H9 (cell line): ENCODE measurements around the gene RBM4B. TPM values are rescaled to one million over a fixed set of nuclear protein-coding genes. Genes with fewer than 3 reads are reported as not detected.

ENCODE experiments used
- DNase-seq: peaks from one replicate; pipeline ENCODE4 v3.0.0-alpha.2; 2017
- H2AFZ ChIP-seq: one replicate; pipeline ENCODE4 v1.6.1; 2013; ENCODE audit warnings: mild to moderate bottlenecking, low read length, control low read depth, moderate library complexity
- H2AK5ac ChIP-seq: 2 replicates; pipeline ENCODE4 v1.6.1; 2013; ENCODE audit warnings: low read length, control low read depth, mixed read lengths; ENCODE audit not compliant: insufficient read length
- H2BK120ac ChIP-seq: one replicate; pipeline ENCODE4 v1.6.1; 2013; ENCODE audit warnings: low read depth, mild to moderate bottlenecking, low read length, control low read depth, inconsistent platforms; ENCODE audit not compliant: poor library complexity, severe bottlenecking
- H2BK12ac ChIP-seq: 2 replicates; pipeline ENCODE4 v1.6.1; 2013; ENCODE audit warnings: low read length, control low read depth, mixed read lengths, low read depth; ENCODE audit not compliant: insufficient read length
- H2BK15ac ChIP-seq: 2 replicates; pipeline ENCODE4 v1.6.1; 2013; ENCODE audit warnings: low read depth, low read length, control low read depth
- H2BK20ac ChIP-seq: one replicate; pipeline ENCODE4 v1.6.1; 2013; ENCODE audit warnings: low read depth, mild to moderate bottlenecking, low read length, control low read depth, inconsistent platforms; ENCODE audit not compliant: poor library complexity, severe bottlenecking
- H2BK5ac ChIP-seq: 2 replicates; pipeline ENCODE4 v1.6.1; 2013; ENCODE audit warnings: low read length, control low read depth, mixed read lengths; ENCODE audit not compliant: insufficient read length
- H3K14ac ChIP-seq: 2 replicates; pipeline ENCODE4 v1.6.1; 2013; ENCODE audit warnings: low read length, control low read depth; ENCODE audit not compliant: insufficient read depth
- H3K18ac ChIP-seq: 2 replicates; pipeline ENCODE4 v1.6.1; 2013; ENCODE audit warnings: low read depth, mild to moderate bottlenecking, mixed read lengths, low read length, control low read depth; ENCODE audit not compliant: insufficient read length
- H3K23ac ChIP-seq: 2 replicates; pipeline ENCODE4 v1.6.1; 2013; ENCODE audit warnings: low read length, control low read depth, mixed read lengths, low read depth; ENCODE audit not compliant: insufficient read length
- H3K23me2 ChIP-seq: 2 replicates; pipeline ENCODE4 v1.6.1; 2013; ENCODE audit warnings: low read depth, mild to moderate bottlenecking, mixed read lengths, low read length, control low read depth; ENCODE audit not compliant: insufficient read length, poor library complexity, severe bottlenecking
- H3K27ac ChIP-seq: 2 replicates; pipeline ENCODE4 v1.5.1; 2013; ENCODE audit warnings: low read length, control low read depth, mixed read lengths, low read depth; ENCODE audit not compliant: insufficient read length
- H3K27me3 ChIP-seq: 2 replicates; pipeline ENCODE4 v1.6.1; 2013; ENCODE audit warnings: low read length, control low read depth, inconsistent platforms; ENCODE audit not compliant: insufficient read depth
- H3K4ac ChIP-seq: 2 replicates; pipeline ENCODE4 v1.6.1; 2013; ENCODE audit warnings: low read depth, mild to moderate bottlenecking, control low read depth, inconsistent platforms, low read length, moderate library complexity
- H3K4me1 ChIP-seq: 2 replicates; pipeline ENCODE4 v1.6.1; 2013; ENCODE audit warnings: low read length, control low read depth, inconsistent platforms; ENCODE audit not compliant: insufficient read depth
- H3K4me2 ChIP-seq: 2 replicates; pipeline ENCODE4 v1.6.1; 2013; ENCODE audit warnings: low read length, control low read depth, mixed read lengths; ENCODE audit not compliant: insufficient read length, insufficient read depth
- H3K56ac ChIP-seq: 2 replicates; pipeline ENCODE4 v1.6.1; 2013; ENCODE audit warnings: low read depth, mild to moderate bottlenecking, mixed read lengths, low read length, control low read depth; ENCODE audit not compliant: insufficient read length
- H3K79me1 ChIP-seq: 2 replicates; pipeline ENCODE4 v1.6.1; 2013; ENCODE audit warnings: low read depth, mild to moderate bottlenecking, moderate library complexity, low read length, control low read depth, inconsistent platforms; ENCODE audit not compliant: insufficient read depth, poor library complexity, severe bottlenecking
- H3K79me2 ChIP-seq: 2 replicates; pipeline ENCODE4 v1.6.1; 2013; ENCODE audit warnings: low read length, control low read depth, inconsistent platforms; ENCODE audit not compliant: insufficient read depth
- H3K9ac ChIP-seq: 2 replicates; pipeline ENCODE4 v1.6.1; 2013; ENCODE audit warnings: low read length, control low read depth, mixed read lengths; ENCODE audit not compliant: insufficient read length; ENCODE audit errors: extremely low read depth
- H3K9me3 ChIP-seq: one replicate; pipeline ENCODE4 v1.6.1; 2013; ENCODE audit warnings: low read depth, low read length, inconsistent platforms; ENCODE audit not compliant: control insufficient read depth
- H3T11ph ChIP-seq: one replicate; pipeline ENCODE4 v1.6.1; 2013; ENCODE audit warnings: mild to moderate bottlenecking, low read length, control low read depth, inconsistent platforms
- H4K20me1 ChIP-seq: one replicate; pipeline ENCODE4 v1.6.1; 2013; ENCODE audit not compliant: control insufficient read depth, insufficient read length, insufficient read depth
- H4K5ac ChIP-seq: 2 replicates; pipeline ENCODE4 v1.6.1; 2013; ENCODE audit warnings: low read depth, mild to moderate bottlenecking, mixed read lengths, low read length, control low read depth; ENCODE audit not compliant: insufficient read length
- H4K8ac ChIP-seq: replicated peaks from 2 replicates; pipeline ENCODE4 v1.6.1; 2013; ENCODE audit warnings: low read length, control low read depth, mixed read lengths, low read depth; ENCODE audit not compliant: insufficient read length
- H4K91ac ChIP-seq: 2 replicates; pipeline ENCODE4 v1.6.1; 2013; ENCODE audit warnings: low read depth, mild to moderate bottlenecking, moderate library complexity, mixed read lengths, low read length, control low read depth; ENCODE audit not compliant: insufficient read length
- H3K27ac Mint-ChIP-seq, 3 experiments: 2 replicates in 2 of 3; 3 replicates in 1 of 3; pipeline ENCODE4 v1.8.0; 2020 to 2021; ENCODE audit warnings: mixed read lengths in 3 of 3, mild to moderate bottlenecking in 1 of 3, moderate library complexity in 1 of 3
- H3K27me3 Mint-ChIP-seq: 2 replicates; pipeline ENCODE4 v1.8.0; 2021; ENCODE audit warnings: low read depth, mild to moderate bottlenecking, moderate library complexity, mixed read lengths
- H3K36me3 Mint-ChIP-seq, 3 experiments: 2 replicates in 2 of 3; 3 replicates in 1 of 3; pipeline ENCODE4 v1.8.0; 2020 to 2021; ENCODE audit warnings: low read depth in 3 of 3, mixed read lengths in 3 of 3; ENCODE audit not compliant: insufficient read depth in 1 of 3
- H3K4me1 Mint-ChIP-seq, 2 experiments: 2 replicates each; pipeline ENCODE4 v1.8.0; 2020; ENCODE audit warnings: mixed read lengths in 2 of 2
- H3K4me3 Mint-ChIP-seq, 2 experiments: 2 replicates in 1 of 2; 3 replicates in 1 of 2; pipeline ENCODE4 v1.8.0; 2020 to 2021; ENCODE audit warnings: mild to moderate bottlenecking in 2 of 2, mixed read lengths in 2 of 2, moderate library complexity in 1 of 2
- H3K9me3 Mint-ChIP-seq, 2 experiments: 2 replicates in 1 of 2; 3 replicates in 1 of 2; pipeline ENCODE4 v1.8.0; 2020; ENCODE audit warnings: mild to moderate bottlenecking in 2 of 2, mixed read lengths in 2 of 2, moderate library complexity in 1 of 2
- WGBS: extraction: QIAGEN DNeasy Blood & Tissue Kit; methylation state at CpG from one replicate; pipeline ENCODE4 v1.1.7; 2013; ENCODE audit warnings: missing lambda C conversion rate, low lambda C conversion rate, mixed read lengths; ENCODE audit not compliant: insufficient read length; ENCODE audit errors: extremely low coverage; 5-methylcytosine and 5-hydroxymethylcytosine counted together
- total RNA-seq: library from RNA; stranded (reverse); gene quantifications from 2 replicates; pipeline ENCODE4 v1.2.1, GENCODE V29; 2021
- TF ChIP-seq, protein P1 (sequence below): fragments of 200-600 bp; sonication (generic); conservative IDR thresholded peaks from 3 replicates; pipeline ENCODE4 v1.8.0; 2021; ENCODE audit warnings: antibody characterized with exemption, mild to moderate bottlenecking

RBM4B gene
- total RNA-seq, 1 experiment from 2014 or later: 34.0 TPM

DNA sequence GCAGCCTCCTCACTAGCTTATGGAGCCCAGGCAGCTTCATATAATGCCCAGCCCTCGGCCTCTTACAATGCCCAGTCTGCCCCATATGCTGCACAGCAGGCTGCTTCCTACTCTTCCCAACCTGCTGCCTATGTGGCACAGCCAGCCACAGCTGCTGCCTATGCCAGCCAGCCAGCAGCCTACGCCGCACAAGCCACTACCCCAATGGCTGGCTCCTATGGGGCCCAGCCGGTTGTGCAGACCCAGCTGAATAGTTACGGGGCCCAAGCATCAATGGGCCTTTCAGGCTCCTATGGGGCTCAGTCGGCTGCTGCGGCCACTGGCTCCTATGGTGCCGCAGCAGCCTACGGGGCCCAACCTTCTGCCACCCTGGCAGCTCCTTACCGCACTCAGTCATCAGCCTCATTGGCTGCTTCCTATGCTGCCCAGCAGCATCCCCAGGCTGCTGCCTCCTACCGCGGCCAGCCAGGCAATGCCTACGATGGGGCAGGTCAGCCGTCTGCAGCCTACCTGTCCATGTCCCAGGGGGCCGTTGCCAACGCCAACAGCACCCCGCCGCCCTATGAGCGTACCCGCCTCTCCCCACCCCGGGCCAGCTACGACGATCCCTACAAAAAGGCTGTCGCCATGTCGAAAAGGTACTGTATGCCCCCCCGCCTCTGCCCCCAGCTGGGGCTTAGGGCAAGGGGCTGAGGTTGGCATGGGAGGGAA lies 52.5 kb downstream of the RBM4B start:
- H3K56ac ChIP-seq: no peak overlapping the region
- Mint-ChIP-seq H3K27me3 (no peaks in the 10 kb centered on the region), H3K4me1 (peaks cover 14 to 17% of the 10 kb centered on the region in 2 experiments), H3K27ac (no peak overlapping the region; a peak in 1 of 7 replicates), H3K36me3 (peaks cover 64 to 96% (median 86%) of the 10 kb centered on the region in 3 experiments), H3K4me3 (no peak overlapping the region), H3K9me3 (no peaks in the 10 kb centered on the region; a peak in 1 of 5 replicates)
- no peak overlapping the region for H2BK120ac ChIP-seq
- no peak overlapping the region for H3K4me2 ChIP-seq
- no peak overlapping the region for H3K18ac ChIP-seq
- no peak overlapping the region for H2BK5ac ChIP-seq
- H3K23ac ChIP-seq: no peak overlapping the region
- no CpG with 5 or more reads among the region's 26 CpGs for WGBS
- H4K20me1 ChIP-seq: peaks cover 4% of the 10 kb centered on the region
- TF ChIP-seq, protein P1, sequence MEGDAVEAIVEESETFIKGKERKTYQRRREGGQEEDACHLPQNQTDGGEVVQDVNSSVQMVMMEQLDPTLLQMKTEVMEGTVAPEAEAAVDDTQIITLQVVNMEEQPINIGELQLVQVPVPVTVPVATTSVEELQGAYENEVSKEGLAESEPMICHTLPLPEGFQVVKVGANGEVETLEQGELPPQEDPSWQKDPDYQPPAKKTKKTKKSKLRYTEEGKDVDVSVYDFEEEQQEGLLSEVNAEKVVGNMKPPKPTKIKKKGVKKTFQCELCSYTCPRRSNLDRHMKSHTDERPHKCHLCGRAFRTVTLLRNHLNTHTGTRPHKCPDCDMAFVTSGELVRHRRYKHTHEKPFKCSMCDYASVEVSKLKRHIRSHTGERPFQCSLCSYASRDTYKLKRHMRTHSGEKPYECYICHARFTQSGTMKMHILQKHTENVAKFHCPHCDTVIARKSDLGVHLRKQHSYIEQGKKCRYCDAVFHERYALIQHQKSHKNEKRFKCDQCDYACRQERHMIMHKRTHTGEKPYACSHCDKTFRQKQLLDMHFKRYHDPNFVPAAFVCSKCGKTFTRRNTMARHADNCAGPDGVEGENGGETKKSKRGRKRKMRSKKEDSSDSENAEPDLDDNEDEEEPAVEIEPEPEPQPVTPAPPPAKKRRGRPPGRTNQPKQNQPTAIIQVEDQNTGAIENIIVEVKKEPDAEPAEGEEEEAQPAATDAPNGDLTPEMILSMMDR: no peak
- H4K5ac ChIP-seq: no peak overlapping the region
- no peak overlapping the region for H2AK5ac ChIP-seq
- H3K27ac ChIP-seq: no peak overlapping the region
- no peak for DNase-seq
- H3K79me1 ChIP-seq: peaks cover 12% of the 10 kb centered on the region
- no peak overlapping the region for H3K14ac ChIP-seq
- no peaks in the 10 kb centered on the region for H3K9me3 ChIP-seq
- peaks cover 72% of the 10 kb centered on the region; the same call in 1 of the 2 replicates for H3K79me2 ChIP-seq
- H2BK12ac ChIP-seq: no peak overlapping the region
- H3K9ac ChIP-seq: no peak overlapping the region
- no peaks in the 10 kb centered on the region for H3K4me1 ChIP-seq
- no peaks in the 10 kb centered on the region for H3K27me3 ChIP-seq
- H2BK15ac ChIP-seq: no peak overlapping the region
- no peak overlapping the region for H4K8ac ChIP-seq
- H2BK20ac ChIP-seq: no peak overlapping the region
- no peak overlapping the region for H3K4ac ChIP-seq
- no peak overlapping the region for H3T11ph ChIP-seq
- no peaks in the 10 kb centered on the region for H3K23me2 ChIP-seq
- no peak overlapping the region for H4K91ac ChIP-seq
- H2AFZ ChIP-seq: no peak overlapping the region
